GM10266 (cell line): ENCODE results near the gene ERBB4.
A peak's percentile ranks its signal among the peaks of the same experiment; 100 is the strongest.
"Not testable (repeated sequence)": the region's sequence is repeated elsewhere in the genome, so short reads cannot be mapped to it uniquely, and the experiment has no call there.

ENCODE experiments used
- DNase-seq: peaks from one replicate; pipeline ENCODE4 v3.0.0; 2012; ENCODE audit errors: extremely low spot score
- CTCF ChIP-seq: IDR thresholded peaks from 2 replicates; pipeline ENCODE4 v1.5.1; 2012; ENCODE audit warnings: mild to moderate bottlenecking, low read depth; ENCODE audit not compliant: control insufficient read depth, insufficient read depth; ENCODE audit errors: missing control alignments

ERBB4 gene

GRCh38 chr2:211534632-211535031 lies 1004.0 kb downstream of the ERBB4 start:
- no peak for TF ChIP-seq CTCF
- no peak for DNase-seq

- not testable (repeated sequence) for DNase-seq
These were observed 1014.4 kb downstream of the ERBB4 start for GRCh38 chr2:211524248-211524647.

- no peak for TF ChIP-seq CTCF
- DNase-seq = no peak
These were observed 1022.1 kb downstream of the ERBB4 start for GRCh38 chr2:211516537-211516936.

- no peak for DNase-seq
- no peak for TF ChIP-seq CTCF
These were observed 1024.6 kb downstream of the ERBB4 start for GRCh38 chr2:211514049-211514448.

GRCh38 chr2:211513446-211513845 lies 1025.2 kb downstream of the ERBB4 start:
- TF ChIP-seq CTCF = no peak
- no peak for DNase-seq

- TF ChIP-seq CTCF = no peak
- no peak for DNase-seq
These were observed 1025.8 kb downstream of the ERBB4 start for GRCh38 chr2:211512806-211513205.

- DNase-seq = no peak
- peak; percentile 26 for TF ChIP-seq CTCF
These were observed 1034.7 kb downstream of the ERBB4 start for GRCh38 chr2:211503856-211504255.

- DNase-seq = no peak
- TF ChIP-seq CTCF = no peak
These were observed 1035.4 kb downstream of the ERBB4 start for GRCh38 chr2:211503198-211503597.
